GM12874 (cell line): ENCODE measurements around the gene SERTAD1.

Experiments
- TF ChIP-seq, protein P1 (sequence below): IDR thresholded peaks from 2 replicates; pipeline ENCODE4 v1.5.1; 2011; ENCODE audit warnings: low read depth, mild to moderate bottlenecking, control low read depth, low read length, moderate library complexity; ENCODE audit not compliant: insufficient read depth

SERTAD1 gene

DNA sequence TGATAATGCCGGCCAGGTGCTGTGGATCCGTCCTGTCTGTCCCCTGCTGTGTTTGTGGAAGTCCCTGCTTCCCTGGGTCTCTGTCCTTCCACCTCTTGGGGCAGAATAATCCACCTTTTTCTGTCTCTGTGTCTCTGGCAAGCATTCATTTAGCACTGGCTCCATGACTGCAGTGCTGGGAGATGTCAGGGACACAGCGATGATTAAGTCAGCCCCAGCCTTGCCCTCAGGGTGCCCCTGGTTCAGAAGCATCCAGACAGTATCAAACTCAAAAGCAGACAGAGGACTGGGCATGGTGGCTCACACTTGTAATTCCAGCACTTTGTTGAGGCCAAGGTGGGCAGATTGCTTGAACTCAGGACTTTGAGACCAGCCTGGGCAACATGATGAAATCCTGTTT lies 37.3 kb downstream of the SERTAD1 start:
- TF ChIP-seq, protein P1, sequence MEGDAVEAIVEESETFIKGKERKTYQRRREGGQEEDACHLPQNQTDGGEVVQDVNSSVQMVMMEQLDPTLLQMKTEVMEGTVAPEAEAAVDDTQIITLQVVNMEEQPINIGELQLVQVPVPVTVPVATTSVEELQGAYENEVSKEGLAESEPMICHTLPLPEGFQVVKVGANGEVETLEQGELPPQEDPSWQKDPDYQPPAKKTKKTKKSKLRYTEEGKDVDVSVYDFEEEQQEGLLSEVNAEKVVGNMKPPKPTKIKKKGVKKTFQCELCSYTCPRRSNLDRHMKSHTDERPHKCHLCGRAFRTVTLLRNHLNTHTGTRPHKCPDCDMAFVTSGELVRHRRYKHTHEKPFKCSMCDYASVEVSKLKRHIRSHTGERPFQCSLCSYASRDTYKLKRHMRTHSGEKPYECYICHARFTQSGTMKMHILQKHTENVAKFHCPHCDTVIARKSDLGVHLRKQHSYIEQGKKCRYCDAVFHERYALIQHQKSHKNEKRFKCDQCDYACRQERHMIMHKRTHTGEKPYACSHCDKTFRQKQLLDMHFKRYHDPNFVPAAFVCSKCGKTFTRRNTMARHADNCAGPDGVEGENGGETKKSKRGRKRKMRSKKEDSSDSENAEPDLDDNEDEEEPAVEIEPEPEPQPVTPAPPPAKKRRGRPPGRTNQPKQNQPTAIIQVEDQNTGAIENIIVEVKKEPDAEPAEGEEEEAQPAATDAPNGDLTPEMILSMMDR = no peak

DNA sequence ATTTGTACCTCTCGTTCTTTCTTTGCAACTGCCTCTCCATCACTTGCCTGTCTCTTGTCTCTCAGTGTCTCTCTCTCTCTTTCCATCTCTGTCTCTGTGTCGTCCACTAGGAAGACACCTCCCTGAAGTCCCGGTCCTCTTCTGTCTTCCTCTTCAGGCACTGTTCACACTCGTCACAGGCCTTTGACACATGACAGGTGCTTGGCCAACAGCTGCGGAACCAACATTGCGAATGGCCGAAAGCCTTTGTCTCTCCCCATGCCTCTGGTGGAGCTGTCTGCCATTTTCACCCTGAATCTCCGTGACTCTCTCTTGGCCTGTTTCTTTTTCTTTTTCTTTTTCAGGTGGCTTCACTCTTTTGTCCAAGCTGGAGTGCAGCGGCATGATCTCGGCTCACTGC lies 38.6 kb downstream of the SERTAD1 start:
- TF ChIP-seq, protein P1 = no peak

DNA sequence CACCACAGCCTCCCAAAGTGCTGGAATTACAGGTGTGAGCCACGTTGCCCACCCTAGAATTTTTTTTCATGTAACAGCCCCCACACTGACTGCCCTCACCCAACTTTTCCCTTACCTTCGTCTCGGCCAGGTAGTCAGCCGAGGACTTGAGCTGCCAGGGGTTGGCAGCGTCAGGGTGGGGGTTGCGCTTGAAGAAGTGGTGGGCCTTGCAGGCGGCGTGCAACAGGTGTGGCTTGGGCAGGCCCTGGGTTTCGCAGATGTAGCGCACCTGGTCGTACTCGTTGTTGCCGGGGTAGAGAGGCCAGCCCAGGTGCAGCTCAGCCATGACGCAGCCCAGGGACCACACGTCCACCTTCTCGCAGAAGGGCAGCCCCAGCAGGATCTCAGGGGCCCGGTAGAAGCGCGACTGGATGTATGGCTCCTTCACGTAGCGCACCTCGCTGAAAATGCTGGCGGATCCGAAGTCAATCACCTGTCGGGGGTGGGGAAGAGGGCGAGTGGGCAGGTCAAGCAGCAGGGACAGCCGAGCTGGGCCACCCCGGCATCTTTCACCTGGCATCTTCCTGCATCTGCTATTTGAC lies 42.0 kb downstream of the SERTAD1 start:
- TF ChIP-seq, protein P1 = no peak

DNA sequence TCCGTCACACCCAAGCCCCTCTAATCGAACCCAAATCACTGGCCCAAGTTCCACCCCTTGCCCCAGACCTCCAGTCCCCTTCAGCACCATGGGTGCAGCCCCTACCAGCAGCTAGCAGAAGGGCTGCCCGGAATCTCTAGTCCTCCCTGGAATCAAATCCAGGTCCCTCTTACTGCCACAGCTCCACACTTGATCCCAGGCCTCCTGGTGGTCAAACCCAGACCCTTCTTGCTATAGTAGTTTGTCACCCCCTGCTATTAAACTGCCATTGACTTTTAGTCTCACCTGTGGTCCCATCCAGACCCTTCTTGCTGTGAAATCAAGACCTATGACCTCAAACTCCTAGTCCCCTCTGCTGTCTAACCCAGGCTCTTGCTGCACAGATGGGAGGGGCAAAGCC lies 44.5 kb downstream of the SERTAD1 start:
- TF ChIP-seq, protein P1 = no peak

DNA sequence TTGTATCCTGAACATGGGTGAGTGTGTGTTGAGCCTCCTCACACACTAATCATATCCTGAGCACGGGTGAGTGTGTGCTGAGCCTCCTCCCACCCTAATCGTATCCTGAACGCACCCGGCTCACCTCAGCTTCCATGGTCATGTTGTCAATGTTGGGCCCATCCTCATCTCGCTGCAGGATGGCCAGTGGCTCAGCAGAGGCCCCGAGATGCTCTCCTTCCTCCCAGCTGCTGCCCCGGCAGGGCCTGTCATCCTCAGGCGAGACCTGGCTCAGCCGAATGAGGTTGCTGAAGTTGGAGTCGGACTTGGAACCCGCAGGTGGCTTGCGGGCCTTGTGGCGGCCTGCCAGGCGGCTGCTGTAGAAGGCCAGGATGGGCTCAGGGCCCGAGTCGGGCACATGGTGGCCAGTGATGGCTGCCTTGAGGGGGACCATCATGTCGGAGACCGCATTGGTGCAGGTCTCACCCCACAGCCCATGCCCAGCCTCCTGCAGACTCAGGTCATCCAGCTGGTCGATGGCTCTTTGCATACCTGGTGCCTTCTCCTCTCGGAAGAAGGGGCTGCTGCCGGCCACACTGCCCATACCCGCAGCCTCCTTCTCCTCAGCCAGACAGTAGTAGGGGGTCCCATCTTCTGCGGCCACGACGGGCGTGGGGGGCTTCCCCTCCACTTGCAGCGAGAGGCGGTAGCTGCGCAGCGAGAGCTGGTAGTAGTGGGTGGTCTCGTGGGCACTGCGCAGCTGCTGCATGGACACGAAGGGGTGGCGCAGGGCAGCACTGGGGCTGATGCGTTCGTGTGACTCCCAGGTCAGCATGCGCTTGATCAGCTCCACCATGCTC lies 45.4 kb downstream of the SERTAD1 start:
- TF ChIP-seq, protein P1 = no peak

DNA sequence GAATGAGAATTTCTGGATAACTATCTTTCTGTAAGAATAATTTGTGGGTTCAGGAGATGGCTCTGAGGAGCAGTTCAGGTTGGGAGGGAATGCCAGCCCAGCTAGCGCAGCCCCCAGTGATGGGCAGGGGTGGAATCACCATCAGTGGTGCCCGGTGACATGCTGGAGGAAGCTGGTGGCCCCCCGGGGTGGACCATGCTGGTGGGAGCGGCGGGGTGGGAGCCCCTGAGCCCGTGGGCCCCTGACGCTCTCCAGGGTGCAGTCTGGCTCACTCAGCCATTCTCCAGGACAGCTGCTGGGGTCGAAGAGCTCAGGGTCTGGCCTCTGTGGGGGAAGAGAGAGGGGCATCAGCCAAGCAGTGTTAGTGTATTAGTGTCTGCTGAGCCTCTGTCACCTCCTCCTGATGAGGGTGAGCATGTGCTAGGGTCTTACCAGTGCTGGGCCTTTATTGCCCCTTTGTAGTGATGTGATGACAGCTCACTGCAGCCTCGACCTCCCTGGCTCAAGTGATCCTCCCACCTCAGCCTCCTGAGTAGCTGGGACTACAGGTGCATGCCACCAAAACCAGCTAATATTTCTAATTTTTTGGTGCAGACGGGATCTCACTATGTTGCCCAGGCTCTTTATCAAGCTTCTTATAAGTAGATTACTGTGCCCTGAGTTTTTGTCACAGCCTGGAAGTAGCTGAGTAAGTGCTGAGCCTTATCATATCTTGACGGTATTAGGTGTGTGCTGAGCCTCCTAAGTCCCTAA lies 46.2 kb downstream of the SERTAD1 start:
- TF ChIP-seq, protein P1 = no peak

DNA sequence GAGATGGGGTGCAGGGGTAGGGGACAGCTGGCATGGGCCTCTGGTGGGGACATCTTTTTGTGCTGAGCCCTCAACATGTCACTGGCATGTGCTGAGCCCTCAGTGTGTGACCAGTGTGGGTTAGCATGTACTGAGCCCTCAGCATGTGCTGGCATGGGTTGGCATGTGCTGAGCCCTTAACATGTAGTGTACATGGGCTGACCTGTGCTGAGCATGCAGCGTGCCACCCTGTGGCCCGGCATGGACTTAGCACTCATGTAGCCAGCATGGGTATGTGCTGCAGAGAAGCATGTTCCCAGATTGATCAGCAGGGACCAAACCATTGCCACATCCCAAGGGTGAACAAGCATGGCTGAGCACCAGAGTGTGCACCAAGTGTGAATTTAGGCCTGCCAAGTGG lies 47.3 kb downstream of the SERTAD1 start:
- TF ChIP-seq, protein P1 = 0 out of 2 replicates have a peak, but pooled peaks have one; percentile 39
